ENCODE measurements around the gene KCTD5.
"Not testable (repeated sequence)": the region's sequence is repeated elsewhere in the genome, so short reads cannot be mapped to it uniquely, and the experiment has no call there.

KCTD5 gene

GRCh38 chr16:2660755-2661373 lies 21.5 kb upstream of the KCTD5 start:
- peak; percentile 24 for TF ChIP-seq CTCF (IDR thresholded peaks at IDR 0.05; ENCODE audit: insufficient read depth, missing control alignments)
- DNase-seq (ENCODE audit: insufficient read length, low spot score), result peak; percentile 5

GRCh38 chr16:2663553-2664546 lies 18.5 kb upstream of the KCTD5 start:
- FAIRE-seq, result no peak
- no peak for TF ChIP-seq CTCF (IDR thresholded peaks at IDR 0.05; ENCODE audit: insufficient read depth, missing control alignments)
- DNase-seq (ENCODE audit: insufficient read length, low spot score), result no peak

More at GRCh38 chr16:2660755-2661373, 21.5 kb upstream of the KCTD5 start:
- FAIRE-seq, result not testable (repeated sequence)

- TF ChIP-seq CTCF (IDR thresholded peaks at IDR 0.05; ENCODE audit: insufficient read depth, missing control alignments), result no peak
- FAIRE-seq (no peak), DNase-seq (ENCODE audit: insufficient read length, low spot score) (no peak)
These were observed 17.7 kb upstream of the KCTD5 start for GRCh38 chr16:2664574-2664982.

GRCh38 chr16:2666671-2667070 lies 15.7 kb upstream of the KCTD5 start:
- DNase-seq (ENCODE audit: insufficient read length, low spot score); FAIRE-seq: not testable (repeated sequence)

- not testable (repeated sequence) for FAIRE-seq; DNase-seq (ENCODE audit: insufficient read length, low spot score)
These were observed 12.7 kb upstream of the KCTD5 start for GRCh38 chr16:2669587-2669986.

GRCh38 chr16:2670017-2670416 lies 12.3 kb upstream of the KCTD5 start:
- peak; percentile 56 for TF ChIP-seq CTCF (IDR thresholded peaks at IDR 0.05; ENCODE audit: insufficient read depth, missing control alignments)
- DNase-seq (ENCODE audit: insufficient read length, low spot score); FAIRE-seq: not testable (repeated sequence)

- peak; percentile 30 for TF ChIP-seq CTCF (IDR thresholded peaks at IDR 0.05; ENCODE audit: insufficient read depth, missing control alignments)
- not testable (repeated sequence) for FAIRE-seq; DNase-seq (ENCODE audit: insufficient read length, low spot score)
These were observed 11.1 kb upstream of the KCTD5 start for GRCh38 chr16:2671193-2671592.

GRCh38 chr16:2671741-2672140 lies 10.6 kb upstream of the KCTD5 start:
- FAIRE-seq (no peak), DNase-seq (ENCODE audit: insufficient read length, low spot score) (no peak)
- no peak for TF ChIP-seq CTCF (IDR thresholded peaks at IDR 0.05; ENCODE audit: insufficient read depth, missing control alignments)
